HG03196 (cell line): ENCODE data around the gene EFS.
"Not testable (repeated sequence)": the region's sequence is repeated elsewhere in the genome, so short reads cannot be mapped to it uniquely, and the experiment has no call there.

Source experiments
- ATAC-seq: cut with Tn5 transposase; IDR thresholded peaks from one replicate; pipeline ENCODE4 v1.9.1; 2021; ENCODE audit not compliant: unreplicated experiment

EFS gene, protein sequence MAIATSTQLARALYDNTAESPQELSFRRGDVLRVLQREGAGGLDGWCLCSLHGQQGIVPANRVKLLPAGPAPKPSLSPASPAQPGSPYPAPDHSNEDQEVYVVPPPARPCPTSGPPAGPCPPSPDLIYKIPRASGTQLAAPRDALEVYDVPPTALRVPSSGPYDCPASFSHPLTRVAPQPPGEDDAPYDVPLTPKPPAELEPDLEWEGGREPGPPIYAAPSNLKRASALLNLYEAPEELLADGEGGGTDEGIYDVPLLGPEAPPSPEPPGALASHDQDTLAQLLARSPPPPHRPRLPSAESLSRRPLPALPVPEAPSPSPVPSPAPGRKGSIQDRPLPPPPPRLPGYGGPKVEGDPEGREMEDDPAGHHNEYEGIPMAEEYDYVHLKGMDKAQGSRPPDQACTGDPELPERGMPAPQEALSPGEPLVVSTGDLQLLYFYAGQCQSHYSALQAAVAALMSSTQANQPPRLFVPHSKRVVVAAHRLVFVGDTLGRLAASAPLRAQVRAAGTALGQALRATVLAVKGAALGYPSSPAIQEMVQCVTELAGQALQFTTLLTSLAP

DNA sequence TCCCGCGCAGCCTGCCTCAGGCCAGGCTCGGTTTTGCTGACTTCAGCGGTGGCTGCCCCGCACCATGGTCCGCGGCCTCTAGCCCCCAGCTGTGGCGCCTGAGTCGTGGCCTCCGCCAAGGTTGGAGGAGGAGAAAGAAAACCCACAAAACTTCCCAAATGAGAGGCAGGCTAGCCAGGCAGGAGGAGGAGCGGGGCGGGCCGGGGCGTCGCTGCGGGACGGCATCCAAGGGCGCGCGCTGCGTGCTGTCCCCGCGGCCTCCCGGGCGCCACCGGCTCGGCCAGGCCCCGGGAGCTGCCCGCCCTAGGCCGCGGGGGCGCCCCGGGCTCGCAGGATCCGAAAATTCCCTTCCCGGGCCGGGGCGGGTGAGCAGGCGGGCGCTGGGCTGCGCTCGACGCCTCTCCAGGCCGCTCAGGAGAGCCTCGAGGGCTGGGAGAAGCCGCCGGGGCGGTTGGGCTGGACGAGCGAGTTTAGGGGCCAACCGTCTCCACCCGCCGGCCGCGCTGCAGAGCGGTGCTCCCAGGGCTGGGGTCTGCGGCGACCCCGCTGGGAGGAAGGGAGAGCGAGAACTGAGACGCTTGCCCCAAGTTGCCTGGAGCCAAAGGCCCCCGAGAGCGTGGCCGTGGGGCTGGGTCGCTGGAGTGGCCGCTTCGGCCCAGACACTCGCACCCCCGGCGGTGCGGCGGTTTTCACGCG lies at the start of gene EFS:
TSS of gene EFS (minus strand) at position 137 of the 696 bp plus-strand sequence. CDS start 147 bp downstream, outside the sequence.
- ATAC-seq = no peak

DNA sequence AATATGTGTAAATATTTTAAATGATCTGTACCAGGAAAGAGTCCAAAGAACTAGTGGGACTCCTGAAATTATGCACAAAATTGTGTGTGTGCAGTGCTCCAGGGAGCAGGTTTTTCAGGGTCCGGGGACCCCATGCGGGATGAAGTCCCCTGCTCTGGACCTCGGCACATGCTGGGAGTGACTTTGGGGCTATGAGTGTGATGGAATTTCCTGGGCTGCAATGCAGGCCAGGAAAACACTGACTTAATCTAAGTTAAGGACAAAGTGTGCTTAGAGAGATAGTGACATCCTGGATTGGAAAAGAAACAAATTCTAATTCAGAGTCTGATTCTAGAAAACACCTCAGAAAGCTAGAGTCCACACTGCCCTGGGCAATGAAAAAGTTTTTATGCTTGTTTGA lies 49.3 kb upstream of the EFS start:
- no peak for ATAC-seq

DNA sequence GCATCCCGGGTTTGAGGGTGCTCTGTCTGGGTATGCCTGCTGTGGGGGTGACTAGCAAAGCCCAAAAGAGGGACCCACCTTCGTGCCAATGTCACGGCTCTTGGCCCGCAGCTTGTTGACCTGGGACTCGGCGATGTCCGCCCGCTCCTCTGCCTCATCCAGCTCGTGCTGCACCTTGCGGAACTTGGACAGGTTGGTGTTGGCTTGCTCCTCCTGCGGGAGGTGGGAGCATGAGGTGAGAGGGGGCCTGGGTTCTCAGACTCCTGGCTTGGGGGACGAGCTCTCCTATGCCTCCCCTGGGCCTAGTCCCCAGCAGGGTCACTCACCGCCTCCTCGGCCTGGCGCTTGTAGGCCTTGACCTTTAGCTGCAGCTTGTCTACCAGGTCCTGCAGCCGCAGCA lies 48.7 kb upstream of the EFS start:
- ATAC-seq = no peak

DNA sequence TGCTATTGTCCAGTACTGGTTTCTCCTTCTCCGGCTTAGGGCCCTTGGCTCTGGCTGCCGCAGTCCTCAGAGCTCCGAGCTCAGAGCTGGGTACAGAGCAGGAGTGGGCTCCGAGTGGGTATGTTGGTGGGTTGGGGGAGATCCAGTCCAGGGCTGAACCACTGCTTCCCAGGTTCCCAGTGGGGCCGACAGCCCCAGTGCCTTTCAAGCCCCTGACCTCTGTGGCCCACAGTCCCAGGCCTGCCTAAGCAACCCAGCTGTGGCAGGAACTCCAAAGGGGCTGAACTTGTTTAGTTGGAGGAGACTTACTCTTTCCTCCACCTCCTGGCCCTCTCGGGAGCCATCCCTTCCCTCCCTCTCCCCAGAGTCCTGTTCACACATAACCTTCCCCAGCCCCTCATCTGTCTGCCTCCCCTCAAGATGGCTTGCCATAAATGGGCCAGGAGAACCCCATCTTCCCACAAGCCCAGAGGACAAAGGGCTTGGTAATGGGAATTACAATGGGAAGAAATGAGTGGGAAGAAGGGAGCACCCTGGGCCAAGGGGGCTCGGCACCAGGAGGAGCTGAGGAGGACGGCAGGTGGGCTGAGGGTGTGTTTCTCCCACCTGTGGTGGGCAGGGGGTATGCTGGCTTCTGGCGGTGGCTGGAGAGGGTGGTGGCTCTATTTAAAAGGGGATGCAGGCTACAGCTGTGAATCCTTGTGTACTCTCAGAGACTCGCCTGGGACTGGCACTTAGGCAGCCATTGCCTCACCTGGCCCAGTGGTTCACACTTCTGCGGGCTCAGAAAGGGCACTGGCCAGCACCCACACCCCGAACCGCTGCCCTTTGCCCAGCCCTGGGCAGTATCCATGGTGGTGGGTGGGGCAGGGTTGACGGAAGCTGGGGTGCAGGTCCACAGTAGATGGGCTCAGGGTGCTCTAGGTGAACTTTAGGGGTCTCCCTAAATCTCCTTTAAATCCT lies 46.9 kb upstream of the EFS start:
- ATAC-seq = no peak

DNA sequence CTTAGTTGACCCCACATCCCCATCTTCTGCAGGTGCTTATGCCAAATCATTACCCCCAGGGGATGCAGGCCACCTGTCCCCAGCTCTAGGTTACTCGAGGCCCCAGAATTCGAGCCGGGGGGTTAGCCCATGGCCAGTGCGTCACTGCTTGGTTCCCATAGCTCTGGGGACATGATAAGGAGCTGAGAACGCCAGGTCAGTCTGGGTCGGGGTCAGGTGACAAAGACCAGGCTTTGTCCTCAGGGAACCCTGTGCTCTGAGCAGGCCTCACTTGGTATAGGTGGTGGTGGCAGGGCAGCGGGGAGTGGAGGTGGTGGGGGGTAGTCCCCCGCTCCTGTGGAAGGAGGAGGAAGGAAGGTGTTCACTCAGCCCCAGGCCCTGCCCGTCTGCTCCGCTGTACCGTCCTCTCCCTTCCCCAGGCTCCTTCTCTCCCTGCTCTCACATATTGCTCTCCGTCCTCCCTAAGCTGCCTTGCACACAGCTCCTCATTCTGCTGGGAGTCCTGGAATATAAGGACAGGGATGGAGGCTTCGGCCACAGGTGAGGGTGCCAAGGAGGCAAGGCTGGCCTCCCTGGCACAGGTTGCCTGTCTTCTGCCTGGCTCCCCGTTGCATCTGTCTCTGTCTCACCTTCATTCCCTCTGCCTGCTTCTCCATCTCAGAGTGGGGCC lies 45.1 kb upstream of the EFS start:
- no peak for ATAC-seq

DNA sequence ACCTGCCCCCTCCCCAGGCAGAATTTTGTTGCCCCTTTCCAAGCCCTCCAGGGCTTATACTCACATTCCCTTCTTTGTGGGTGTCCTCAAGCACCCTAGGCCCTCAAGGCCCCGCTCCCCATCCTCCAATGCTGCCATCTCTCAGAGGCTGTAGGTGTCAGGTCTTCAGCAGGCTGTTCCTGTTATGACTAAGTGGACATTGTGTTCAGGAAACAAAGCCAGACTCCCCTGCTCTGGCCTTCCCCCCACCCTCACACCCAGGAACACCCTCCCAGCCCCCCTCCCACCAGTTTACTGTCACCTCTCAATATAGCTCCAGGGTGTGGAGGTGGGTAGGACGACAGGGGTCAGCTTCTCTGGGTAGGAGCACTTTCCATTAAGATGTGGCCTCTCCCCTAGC lies 44.5 kb upstream of the EFS start:
- ATAC-seq = no peak

DNA sequence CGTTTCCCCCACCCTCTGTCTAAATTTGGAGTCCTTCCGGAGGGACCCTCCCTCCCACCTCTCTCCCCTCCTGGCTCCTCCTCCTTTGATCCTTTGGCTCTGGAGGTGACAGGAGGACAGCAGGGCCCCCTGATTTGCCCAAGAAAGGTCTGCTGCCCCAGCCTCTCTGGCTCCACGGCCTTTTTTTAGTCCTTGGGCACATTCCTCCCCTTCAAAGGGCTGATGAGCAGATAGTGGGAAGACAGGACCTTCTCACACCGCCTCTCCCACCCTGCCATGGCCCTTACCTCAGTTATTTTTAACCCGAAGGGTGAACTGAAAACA lies 43.3 kb upstream of the EFS start:
- no peak for ATAC-seq

DNA sequence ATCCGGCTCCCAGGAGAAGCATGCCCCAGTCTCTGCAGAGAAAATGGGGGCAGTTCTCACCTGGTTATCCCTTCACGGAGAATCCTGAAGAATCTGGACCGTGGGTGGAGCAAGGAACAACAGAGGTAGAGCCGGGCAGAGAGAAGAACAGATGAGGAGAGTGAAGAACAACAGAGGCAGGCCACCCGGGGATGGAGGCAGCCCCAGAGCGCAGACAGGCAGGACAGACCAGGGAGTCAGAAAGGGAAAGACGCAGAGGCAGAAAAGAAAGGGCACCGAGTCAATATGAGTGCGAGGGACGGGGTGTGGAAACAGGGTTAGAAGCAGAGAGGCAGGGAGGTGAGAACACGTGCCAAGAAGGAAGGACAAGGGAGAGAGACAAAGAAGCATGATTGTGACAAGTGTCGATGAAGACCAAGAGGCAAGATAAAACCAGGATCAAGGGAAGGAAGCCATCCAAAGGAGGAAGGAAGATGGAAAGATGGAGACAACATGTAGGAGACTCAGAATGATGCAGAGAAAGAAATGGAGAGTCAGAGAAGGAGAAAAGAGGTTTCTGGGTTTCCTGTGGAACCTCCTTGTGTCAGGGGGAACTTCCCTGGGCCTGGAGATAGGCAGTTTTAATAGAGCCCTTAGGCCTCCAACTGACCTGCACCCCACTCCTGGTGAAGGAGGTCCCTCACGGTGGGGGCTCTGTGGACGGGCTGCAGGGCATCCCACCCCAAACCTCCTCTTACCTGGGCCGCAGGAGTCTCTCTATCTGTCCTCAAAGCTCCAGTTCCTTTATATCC lies 42.7 kb upstream of the EFS start, which contains the start of gene MYH6:
TSS of gene MYH6 (minus strand) at position 758 of the 791 bp plus-strand sequence. CDS start 1,050 bp downstream, outside the sequence.
- ATAC-seq = no peak

DNA sequence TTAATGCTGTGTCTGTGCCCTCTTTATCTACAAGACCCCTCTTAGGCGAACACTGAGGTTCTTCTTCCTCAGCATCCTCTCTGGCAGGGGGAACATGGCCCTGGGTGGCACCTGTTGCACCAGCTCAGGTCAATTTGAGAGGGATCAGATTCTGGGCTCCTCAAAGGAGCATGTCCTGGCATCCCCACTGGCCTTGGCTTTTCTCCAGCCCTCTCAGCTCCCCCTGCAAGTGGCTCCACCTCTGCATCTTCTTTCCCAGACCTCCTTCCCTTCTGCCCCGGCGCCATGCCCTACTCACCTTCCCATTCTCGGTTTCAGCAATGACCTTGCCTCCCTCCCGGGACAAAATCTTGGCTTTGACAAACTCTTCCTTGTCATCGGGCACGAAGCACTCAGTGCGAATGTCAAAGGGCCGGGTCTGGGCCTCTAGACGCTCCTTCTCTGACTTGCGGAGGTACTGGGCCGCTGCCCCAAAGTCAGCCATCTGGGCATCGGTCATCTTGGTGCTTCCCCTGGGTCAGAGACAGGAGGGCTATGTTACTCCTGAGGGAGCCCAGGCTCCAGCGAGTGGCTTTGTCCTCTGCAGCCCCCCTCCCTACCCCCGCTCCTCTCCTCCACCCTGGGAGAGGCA lies 41.9 kb upstream of the EFS start:
- ATAC-seq = no peak

DNA sequence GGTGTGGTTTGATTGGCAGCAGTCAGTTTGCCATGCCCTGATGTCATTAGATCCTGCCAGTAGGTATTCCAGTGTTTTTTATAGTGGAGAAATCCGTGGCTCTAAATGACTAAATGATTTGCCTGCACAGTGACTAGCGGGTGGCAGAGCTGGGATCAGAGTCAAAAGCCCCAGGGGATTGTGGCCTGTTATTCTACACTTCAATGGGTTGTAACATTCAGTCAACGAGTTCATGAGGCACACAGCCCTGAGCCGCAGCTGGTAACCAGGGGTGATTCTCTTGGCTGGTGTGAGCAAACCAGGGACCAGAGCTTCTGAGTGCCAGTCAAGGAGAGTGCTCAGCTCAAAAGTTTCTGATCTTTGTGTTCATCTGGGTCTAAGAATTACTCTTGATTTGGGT lies 41.3 kb upstream of the EFS start:
- ATAC-seq = no peak

DNA sequence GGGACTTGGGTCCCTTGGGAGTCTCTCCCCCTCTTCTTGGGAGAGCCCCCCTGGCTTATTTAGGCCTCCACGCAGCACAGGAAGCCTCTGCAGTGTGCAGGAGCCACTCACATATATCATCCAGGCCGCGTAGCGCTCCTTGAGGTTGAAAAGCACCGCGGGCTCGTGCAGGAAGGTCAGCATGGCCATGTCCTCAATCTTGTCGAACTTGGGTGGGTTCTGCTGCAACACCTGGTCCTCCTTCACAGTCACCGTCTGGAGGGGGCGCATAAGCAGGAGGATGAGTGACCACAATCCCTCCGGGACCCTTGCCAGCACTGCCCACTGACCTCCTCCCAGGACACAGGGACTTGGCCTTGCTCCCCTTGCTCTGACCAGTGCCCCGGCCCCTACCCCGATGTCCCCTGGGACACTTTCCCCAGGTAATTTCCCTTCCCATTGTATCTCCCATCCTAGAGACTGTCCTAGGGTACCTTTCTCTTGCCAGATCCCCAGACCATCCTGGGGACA lies 40.6 kb upstream of the EFS start:
- ATAC-seq = no peak

DNA sequence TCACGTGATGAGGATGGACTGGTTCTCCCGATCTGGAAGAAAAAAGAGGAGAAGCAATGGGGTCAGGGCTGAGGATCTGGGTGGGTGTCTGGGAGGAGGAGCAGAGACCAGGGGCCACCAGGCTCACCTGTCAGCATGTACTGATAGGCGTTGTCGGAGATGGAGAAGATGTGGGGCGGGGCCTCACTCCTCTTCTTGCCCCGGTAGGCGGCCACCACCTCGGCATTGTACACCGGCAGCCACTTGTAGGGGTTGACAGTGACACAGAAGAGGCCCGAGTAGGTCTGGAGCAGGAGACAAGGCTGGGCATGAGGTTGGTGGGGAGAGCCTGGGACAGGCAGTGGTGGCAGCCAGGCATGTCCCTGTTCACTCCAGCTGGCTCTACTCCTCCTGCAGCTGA lies 40.1 kb upstream of the EFS start:
- ATAC-seq = no peak

DNA sequence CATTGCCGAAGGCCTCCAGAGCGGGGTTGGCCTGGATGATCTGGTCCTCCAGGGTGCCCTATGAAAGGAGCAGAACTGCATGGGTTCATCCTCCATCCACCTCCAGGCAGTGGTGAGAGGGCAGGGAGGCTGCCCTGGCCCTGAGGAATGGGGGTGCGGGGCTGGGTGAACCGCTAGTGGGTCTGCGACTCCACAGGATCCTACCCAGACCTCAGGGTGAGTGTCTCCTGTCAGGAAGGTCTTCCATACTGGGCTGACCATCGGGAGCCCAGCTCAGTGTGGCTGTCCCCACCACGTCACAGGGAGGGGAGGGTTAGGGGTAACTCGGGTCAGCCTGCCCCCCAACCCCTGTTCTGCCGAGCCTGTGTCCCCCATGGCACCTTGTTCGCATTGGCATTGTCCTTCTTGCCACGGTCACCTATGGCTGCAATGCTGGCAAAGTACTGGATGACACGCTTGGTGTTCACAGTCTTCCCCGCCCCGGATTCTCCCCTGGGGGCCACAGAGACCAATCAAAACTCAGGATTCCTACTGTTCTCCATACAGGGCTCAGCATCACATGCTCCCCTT lies 39.4 kb upstream of the EFS start:
- ATAC-seq = no peak

DNA sequence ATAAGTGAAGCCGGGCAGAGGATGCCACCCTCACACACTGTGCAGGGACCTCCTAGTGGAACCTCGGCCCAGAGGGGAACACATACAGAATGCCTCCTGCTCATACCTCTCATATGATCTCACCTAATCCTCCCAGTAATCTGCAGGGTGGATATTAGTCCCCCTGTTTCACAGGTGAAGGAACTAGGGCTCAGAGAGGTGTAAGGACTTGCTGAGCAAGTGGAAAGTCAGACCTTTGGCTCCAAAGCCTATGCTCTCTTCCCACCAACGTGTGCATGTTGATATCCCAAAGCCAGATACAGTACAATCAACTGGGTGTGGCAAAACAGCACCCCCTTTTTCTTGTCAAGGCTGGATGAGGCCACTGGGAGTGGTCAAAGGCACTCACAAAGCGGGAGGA lies 38.9 kb upstream of the EFS start:
- no peak for ATAC-seq

DNA sequence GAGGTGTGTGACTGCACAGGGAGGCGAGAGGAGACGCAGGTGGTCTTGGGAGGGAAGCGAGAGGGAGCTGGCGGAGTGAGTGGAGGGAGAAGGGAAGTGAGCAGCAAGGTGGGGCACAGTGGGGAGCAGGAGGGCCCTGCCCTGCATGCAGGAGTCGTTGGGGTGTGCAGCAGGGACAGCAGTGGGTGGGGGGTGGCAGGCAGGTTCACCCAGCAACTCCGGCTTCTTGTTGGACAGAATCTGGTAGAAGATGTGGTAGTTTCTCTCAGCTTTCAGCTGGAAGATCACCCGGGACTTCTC lies 38.1 kb upstream of the EFS start:
- no peak for ATAC-seq

DNA sequence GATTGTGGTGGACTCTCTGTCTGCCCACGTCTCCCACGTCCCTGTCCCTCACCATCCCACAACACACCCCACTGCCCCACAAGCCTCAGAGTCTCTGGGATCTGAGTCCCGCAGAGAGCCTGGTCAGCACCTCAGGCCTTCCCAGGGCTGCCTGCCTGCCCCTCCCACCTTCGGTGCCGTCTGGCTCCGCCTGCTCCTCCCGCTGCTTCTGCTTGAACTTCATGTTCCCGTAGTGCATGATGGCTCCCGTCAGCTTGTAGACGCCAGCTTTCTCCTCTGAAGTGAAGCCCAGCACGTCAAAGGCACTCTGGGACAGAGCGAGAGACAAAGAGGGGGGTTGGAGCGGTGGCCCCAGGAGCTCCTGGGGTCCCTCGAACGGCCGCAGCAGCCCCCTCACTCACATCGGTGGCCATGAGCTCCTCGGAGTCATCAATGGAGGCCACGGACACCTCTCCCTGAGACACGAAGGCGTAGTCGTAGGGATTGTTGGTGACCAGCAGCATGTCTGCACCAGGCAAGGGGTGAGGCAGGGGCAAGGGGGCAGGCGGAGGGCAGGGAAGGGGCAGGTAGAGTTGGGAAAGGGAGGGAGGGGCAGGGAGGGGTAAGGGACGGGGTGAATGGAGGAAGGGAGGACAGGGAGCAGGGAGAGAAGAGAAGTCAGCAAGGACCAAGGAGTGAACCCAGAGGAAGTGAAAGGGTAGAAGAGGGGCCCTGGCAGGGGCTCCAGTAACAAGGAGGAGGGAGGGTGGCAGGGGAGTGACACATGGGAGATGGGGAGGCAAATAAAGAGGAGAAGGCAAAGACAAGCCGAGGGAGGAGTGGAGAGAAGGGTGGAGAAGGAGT lies 37.5 kb upstream of the EFS start:
- no peak for ATAC-seq

DNA sequence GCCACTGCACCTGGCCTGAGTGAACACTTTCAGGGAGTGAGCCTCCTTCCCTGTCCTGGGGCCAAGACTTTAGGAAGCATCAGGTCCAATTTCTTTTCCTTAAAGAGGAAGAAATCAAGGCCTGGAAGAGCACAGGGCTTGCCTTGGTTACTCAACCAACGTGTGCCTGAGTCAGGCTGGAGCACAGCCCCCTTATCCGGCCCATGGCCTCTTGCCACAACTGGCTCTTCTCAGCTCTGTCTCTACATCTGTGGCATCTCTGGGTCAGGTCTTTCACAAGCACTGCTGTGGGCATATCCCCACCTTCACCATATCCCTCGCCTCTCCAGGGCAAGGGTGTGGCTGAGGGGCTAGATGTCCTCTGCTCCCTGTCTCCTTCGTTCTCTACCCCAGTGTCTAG lies 36.3 kb upstream of the EFS start:
- ATAC-seq = no peak

DNA sequence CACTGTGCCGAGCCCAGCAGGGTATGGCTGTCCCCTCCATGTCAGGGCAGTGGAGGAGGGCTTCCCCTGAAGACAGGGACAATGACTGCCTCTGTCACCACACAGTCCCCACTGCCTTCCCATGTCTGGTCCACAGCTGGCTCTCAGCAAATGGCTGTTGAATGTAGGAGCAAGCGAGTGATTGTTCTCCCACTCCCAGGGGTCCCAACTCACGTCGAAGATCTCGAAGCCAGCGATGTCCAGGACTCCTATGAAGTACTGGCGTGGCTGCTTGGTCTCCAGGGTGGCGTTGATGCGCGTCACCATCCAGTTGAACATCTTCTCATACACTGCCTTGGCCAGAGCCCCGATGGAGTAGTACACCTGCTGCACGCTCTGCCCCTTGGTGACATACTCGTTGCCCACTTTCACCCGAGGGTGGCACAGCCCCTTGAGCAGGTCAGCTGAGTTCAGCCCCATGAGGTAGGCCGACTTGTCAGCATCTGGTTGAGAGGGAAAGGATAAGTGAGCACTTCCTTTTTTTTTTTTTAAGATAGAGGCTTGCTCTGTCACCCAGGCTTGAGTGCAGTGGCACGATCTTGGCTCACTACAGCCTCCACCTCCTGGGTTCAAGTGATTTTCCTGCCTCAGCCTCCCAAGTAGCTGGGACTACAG lies 35.7 kb upstream of the EFS start:
- ATAC-seq = not testable (repeated sequence)
